Mesothelial cell of epicardium (in vitro differentiated cells): Measurements from ENCODE around the gene MPV17. TPM values are rescaled to one million over a fixed set of nuclear protein-coding genes. Genes with fewer than 3 reads are reported as not detected.

Experiments
- DNase-seq, 2 experiments: peaks; one replicate each; pipeline ENCODE4 v3.0.0; 2021; ENCODE audit warnings: low spot score in 2 of 2; ENCODE audit not compliant: unreplicated experiment in 2 of 2
- H3K27ac Mint-ChIP-seq: 2 replicates; pipeline ENCODE4 v1.8.0; 2021; ENCODE audit warnings: mixed read lengths
- H3K27me3 Mint-ChIP-seq: 2 replicates; pipeline ENCODE4 v1.8.0; 2021; ENCODE audit warnings: low read depth, mixed read lengths
- H3K36me3 Mint-ChIP-seq: 2 replicates; pipeline ENCODE4 v1.8.0; 2021; ENCODE audit warnings: mixed read lengths
- H3K4me1 Mint-ChIP-seq: 2 replicates; pipeline ENCODE4 v1.8.0; 2021; ENCODE audit warnings: mixed read lengths
- H3K4me3 Mint-ChIP-seq: 2 replicates; pipeline ENCODE4 v1.8.0; 2021; ENCODE audit warnings: mild to moderate bottlenecking, moderate library complexity, mixed read lengths
- H3K9me3 Mint-ChIP-seq: 2 replicates; pipeline ENCODE4 v1.8.0; 2021; ENCODE audit warnings: mixed read lengths
- total RNA-seq: library from RNA; stranded (reverse); gene quantifications from 3 replicates; pipeline ENCODE4 v1.2.1, GENCODE V29; 2021
- TF ChIP-seq, protein P1 (sequence below): fragments of 200-600 bp; sonication (generic); IDR thresholded peaks from one replicate; pipeline ENCODE4 v1.5.0; 2021; ENCODE audit warnings: antibody characterized with exemption; ENCODE audit not compliant: unreplicated experiment

The MPV17 gene
- total RNA-seq, 1 donor from 2014 or later: 70.0 TPM

DNA sequence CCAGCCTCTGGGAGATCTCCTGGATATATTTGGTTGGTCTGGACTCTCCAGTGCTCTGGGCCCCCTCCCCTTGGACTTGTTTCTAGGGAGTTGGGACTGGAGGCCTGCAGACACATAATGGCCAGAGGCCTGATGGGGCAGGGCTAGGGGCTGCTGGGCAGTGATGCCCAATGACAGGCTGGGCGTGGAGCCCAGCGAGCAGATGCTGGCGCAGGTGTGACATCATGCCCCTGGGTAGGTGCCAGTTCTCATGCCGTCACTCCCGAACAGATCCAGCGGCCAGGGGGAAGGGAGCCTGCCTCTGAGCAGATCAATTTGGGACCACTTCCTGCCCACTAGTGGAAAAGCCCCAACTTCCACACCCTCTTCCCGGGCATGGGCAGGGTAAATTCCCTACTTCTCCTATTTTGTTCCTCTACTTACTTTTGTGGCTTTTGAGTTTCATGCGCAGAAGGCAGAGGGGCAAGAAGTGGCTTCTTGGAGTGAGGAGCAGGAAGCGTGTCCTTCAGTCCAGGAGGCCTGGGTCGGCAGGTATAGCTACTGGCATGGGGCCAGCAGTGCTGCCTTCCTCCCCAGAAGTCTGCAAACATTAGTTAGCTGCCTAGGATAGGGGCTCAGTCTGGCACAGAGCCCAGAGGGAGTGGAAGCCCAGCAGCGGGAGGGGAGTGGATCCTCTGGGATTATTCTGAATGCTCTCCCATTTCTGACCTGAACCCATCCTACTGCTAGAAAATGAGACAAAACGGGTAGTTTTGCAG is 6.1 kb downstream of the MPV17 start:
- Mint-ChIP-seq H3K4me1 (peaks cover 7% of the 10 kb centered on the region), H3K9me3 (no peaks in the 10 kb centered on the region), H3K27ac (no peak overlapping the region), H3K27me3 (no peaks in the 10 kb centered on the region), H3K4me3 (no peak overlapping the region), H3K36me3 (peaks cover 2% of the 10 kb centered on the region)
- TF ChIP-seq, protein P1, sequence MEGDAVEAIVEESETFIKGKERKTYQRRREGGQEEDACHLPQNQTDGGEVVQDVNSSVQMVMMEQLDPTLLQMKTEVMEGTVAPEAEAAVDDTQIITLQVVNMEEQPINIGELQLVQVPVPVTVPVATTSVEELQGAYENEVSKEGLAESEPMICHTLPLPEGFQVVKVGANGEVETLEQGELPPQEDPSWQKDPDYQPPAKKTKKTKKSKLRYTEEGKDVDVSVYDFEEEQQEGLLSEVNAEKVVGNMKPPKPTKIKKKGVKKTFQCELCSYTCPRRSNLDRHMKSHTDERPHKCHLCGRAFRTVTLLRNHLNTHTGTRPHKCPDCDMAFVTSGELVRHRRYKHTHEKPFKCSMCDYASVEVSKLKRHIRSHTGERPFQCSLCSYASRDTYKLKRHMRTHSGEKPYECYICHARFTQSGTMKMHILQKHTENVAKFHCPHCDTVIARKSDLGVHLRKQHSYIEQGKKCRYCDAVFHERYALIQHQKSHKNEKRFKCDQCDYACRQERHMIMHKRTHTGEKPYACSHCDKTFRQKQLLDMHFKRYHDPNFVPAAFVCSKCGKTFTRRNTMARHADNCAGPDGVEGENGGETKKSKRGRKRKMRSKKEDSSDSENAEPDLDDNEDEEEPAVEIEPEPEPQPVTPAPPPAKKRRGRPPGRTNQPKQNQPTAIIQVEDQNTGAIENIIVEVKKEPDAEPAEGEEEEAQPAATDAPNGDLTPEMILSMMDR: no peak
- DNase-seq: no peak

DNA sequence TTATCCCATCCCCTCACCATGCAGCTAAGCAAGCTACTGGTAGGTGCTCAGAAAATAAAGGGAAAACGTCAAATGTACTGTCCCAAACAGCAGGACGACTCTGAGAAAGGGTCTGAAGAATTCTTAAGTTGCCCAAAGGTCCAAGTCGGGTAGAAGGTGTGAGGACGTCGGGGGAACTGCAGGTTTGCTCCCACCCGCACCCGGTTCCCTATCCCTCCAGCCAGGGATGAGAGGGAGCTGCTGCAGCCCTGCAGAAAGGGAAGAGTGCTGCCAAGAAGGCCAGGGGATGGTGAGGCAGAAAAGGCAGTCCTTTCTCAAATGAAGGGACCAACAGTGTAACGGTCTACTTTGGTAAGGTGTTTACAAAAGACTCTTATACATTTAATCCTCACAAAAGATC is 7.8 kb downstream of the MPV17 start:
- TF ChIP-seq, protein P1: no peak
- Mint-ChIP-seq H3K27me3 (no peaks in the 10 kb centered on the region), H3K9me3 (no peaks in the 10 kb centered on the region), H3K36me3 (peaks cover 10% of the 10 kb centered on the region), H3K4me1 (peaks cover 3% of the 10 kb centered on the region), H3K4me3 (no peak overlapping the region), H3K27ac (no peak overlapping the region)
- DNase-seq: no peak

DNA sequence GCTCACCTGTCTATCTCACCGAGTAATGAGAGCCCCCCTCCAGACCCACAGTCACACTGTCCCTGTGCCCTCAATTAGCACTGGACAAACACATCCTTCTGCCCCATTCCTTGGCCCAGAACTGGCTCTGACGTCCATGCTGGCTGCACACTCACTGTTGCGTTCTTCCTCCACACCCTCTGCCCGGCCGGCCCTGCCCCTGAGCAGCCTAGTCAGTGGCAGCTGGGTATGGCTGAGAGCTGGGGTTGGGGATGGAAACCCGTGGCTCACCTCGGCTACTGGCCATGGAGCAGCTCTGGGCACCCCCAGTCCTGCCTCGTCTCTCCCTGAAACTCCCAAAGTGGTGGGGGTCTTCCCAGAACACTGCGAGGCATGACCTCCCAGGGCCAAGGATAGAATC is 8.2 kb downstream of the MPV17 start:
- H3K27ac Mint-ChIP-seq: no peak overlapping the region
- TF ChIP-seq, protein P1: no peak
- H3K9me3 Mint-ChIP-seq: no peaks in the 10 kb centered on the region
- peaks cover 12% of the 10 kb centered on the region for H3K36me3 Mint-ChIP-seq
- no peaks in the 10 kb centered on the region for H3K27me3 Mint-ChIP-seq
- H3K4me3 Mint-ChIP-seq: no peak overlapping the region
- no peak for DNase-seq
- H3K4me1 Mint-ChIP-seq: peaks cover 3% of the 10 kb centered on the region

DNA sequence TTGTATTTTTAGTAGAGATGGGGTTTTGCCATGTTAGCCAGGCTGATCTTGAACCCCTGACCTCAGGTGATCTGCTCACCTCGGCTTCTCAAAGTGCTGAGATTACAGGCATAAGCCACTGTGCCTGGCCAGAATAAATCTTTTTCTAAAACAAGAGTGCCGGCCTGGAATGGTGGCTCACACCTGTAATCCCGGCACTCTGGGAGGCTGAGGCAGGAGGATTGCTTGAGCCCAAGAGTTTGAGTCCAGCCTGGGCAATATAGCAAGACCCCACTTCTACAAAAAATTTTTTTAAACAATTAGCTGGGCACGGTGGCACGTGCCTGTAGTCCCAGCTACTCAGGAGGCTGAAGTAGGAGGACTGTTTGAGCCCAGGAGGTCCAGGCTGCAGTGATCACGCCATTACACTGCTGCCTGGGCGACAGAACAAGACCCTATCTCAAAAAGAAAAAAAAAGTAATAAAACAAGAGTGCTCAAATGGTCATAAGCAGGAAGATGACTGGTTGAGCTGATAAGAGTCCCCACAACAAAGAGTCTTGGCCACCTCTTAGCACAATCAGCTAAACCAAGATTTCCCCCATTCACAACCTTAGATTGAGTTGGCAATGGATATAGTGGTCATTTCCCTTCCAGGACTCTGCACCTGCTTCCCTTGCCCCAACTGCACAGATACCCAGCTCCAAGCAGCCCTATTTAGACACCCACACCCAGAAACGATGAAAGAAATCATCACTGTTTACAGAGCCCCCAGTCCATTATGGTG is 8.8 kb downstream of the MPV17 start:
- Mint-ChIP-seq H3K27me3 (peaks cover 4% of the 10 kb centered on the region), H3K36me3 (peaks cover 17% of the 10 kb centered on the region), H3K4me3 (no peak overlapping the region), H3K27ac (no peak overlapping the region), H3K9me3 (no peaks in the 10 kb centered on the region), H3K4me1 (peaks cover 3% of the 10 kb centered on the region)
- no peak for DNase-seq
- TF ChIP-seq, protein P1: no peak

DNA sequence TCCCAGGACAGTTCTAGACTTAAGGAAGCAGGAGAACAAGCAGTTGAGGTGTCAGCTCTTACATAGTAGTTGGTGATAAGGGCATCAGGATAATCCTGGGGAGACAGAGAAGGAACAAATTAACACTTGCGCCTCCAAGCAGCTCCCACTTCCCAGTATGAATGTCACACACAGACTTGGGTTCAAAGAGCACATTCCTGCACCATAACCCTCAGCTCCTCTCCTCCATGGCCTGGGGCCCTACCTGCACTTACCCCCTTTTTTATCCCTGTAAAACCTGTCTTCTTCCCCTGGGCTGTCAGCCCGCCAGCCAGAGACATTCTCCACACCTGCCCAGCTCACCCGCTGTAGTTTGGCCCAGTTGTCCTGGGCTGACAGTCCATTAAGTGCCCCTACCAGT is 10.7 kb downstream of the MPV17 start:
- Mint-ChIP-seq H3K9me3 (no peaks in the 10 kb centered on the region), H3K4me3 (no peak overlapping the region), H3K27me3 (peaks cover 17% of the 10 kb centered on the region), H3K27ac (no peak overlapping the region), H3K36me3 (peaks cover 20% of the 10 kb centered on the region), H3K4me1 (peaks cover 2% of the 10 kb centered on the region)
- no peak for DNase-seq
- TF ChIP-seq, protein P1: no peak
